AG04450 (cell line): ENCODE measurements around the gene CSTPP1. TPM values are rescaled to one million over a fixed set of nuclear protein-coding genes. Genes with fewer than 3 reads are reported as not detected.

Experiments
- CTCF ChIA-PET: fragments of 300-600, 350-600 bp; formaldehyde crosslinking; extraction: SDS; loops from one replicate; lab custom pipeline; 2022; ENCODE audit warnings: antibody characterized with exemption, inconsistent platforms; lab: Charles Lee
- POLR2A ChIA-PET: fragments of 350-600 bp; formaldehyde crosslinking; extraction: SDS; loops from one replicate; lab custom pipeline; 2021; ENCODE audit warnings: antibody characterized with exemption, inconsistent platforms; lab: Yijun Ruan, JAX
- DNase-seq: peaks from one replicate; pipeline ENCODE4 v3.0.0-alpha.2; 2011; ENCODE audit warnings: low read depth, low spot score
- H3K27ac ChIP-seq: one replicate; pipeline ENCODE4 v1.5.1; 2012; ENCODE audit warnings: low read depth, low read length, control low read depth
- H3K27me3 ChIP-seq: one replicate; pipeline ENCODE4 v1.6.0; 2012; ENCODE audit warnings: low read length; ENCODE audit not compliant: control insufficient read depth, insufficient read depth
- H3K4me3 ChIP-seq: 2 replicates; pipeline ENCODE4 v1.5.1; 2011; ENCODE audit warnings: mild to moderate bottlenecking, low read depth, low read length, control low read depth
- H3K9me3 ChIP-seq: 2 replicates; pipeline ENCODE4 v1.5.1; 2012; ENCODE audit warnings: low read length; ENCODE audit not compliant: control insufficient read depth, insufficient read depth
- CTCF ChIP-seq: IDR thresholded peaks from 2 replicates; pipeline ENCODE4 v1.5.1; 2011; ENCODE audit warnings: low read depth, low read length, control low read depth, inconsistent platforms
- polyA plus RNA-seq: library from polyadenylated mRNA; depleted of rRNA; stranded (reverse); fragments of >200 nt; gene quantifications from 2 replicates; pipeline ENCODE4 v1.2.3, GENCODE V29; 2011

Gene CSTPP1
- polyA plus RNA-seq, 1 experiment: 30.2 TPM

DNA sequence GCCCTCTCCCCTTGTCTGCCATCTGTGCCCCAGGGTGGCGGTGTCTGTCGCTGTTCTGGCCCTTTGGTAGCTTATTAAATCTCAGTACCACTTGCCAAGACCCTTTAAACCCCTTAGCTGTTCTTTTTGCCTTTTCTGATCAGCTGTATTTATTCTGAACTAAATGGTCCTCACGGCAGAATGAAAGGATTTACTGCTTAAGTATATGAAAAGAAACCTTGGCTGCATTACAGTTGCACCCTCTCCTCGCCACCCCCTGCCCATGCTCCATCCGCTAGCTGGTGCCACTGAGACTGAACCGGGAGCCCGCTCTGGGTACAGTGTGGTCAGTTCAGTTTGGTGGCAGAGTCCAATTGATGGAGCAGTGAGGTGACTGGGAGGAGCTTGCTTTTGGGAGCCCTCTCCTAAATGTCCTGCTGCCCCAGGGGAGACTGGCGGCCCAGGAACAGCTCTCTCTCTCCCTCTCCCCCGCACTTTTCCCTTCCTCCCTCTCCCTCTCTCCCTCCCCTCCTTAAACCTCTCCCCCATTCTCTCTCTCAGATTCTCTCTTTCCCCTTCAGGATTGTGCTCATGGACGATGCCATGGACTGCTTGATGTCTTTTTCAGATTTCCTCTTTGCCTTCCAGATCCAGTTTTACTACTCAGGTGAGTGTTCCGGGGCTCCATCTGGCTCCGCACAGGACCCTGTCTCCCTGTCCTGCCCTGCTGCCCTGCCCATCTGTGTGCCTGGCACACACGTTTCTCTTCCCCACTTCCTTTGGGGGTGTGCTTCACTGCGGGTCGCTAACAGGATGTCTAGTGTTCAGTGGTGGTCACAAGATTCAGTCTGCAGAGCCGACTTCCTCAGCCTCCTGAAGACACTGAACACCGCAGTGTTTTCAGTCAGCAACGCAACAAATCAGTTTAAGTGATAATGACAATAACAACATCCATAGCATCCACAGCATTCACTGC, 218.3 kb downstream of the CSTPP1 start:
- ChIA-PET POLR2A (interaction anchor here (0.5 to 0.6 kb wide), 2 partner anchors 10 to 353 kb away, joined by 3 to 6 read pairs; no protein-coding TSS in a partner anchor), CTCF (interaction anchor here (0.8 to 2.8 kb wide), 7 partner anchors 51 to 269 kb away, joined by 3 to 28 read pairs (median 4); no protein-coding TSS in a partner anchor)
- H3K27me3 ChIP-seq: no peaks in the 10 kb centered on the region
- H3K9me3 ChIP-seq: no peaks in the 10 kb centered on the region
- no peak overlapping the region for H3K27ac ChIP-seq
- no peak overlapping the region for H3K4me3 ChIP-seq
- TF ChIP-seq CTCF: no peak
- no peak for DNase-seq

DNA sequence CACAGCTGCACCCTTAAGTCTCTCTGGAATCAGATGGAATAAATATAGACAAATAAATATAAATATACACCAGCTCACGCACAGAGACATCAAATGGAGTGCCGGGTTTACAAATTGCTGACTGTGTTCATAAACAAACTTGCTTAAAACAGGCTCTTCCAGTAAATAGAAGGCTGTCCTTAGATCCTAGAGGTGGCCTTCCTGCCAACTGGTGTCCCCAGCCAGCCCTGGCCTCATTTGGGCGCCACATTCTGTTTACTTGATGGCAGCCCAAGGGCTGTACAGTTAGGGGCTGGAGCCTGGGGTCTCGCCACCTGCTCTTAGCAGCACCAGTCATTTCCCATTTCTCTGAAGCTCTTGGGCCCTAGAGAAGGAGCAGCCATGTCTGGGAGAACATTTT, 219.3 kb downstream of the CSTPP1 start:
- POLR2A ChIA-PET: interaction anchor here (0.6 kb wide), 1 partner anchor 9 kb away, joined by 6 read pairs; no protein-coding TSS in a partner anchor
- TF ChIP-seq CTCF: no peak
- no peak overlapping the region for H3K4me3 ChIP-seq

DNA sequence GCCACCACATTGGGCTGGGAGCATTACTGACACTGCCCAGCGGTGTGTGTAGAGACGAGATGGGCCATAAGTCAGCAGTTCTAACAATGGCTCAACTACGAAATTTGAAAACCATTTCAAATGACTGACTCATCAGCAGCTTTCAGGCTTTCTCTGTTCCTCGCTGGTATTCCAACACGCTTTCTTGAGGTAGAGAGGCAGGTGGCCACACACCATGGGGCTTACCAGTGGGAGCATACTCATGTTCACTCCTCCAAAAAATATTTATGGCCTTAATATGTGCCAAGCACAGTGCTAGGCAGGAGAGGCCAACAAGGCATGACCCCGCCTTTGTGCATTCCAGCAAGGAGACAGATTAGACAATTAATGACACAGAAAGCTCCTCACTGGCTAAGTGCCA, 219.8 kb downstream of the CSTPP1 start:
- TF ChIP-seq CTCF: no peak
- Histone ChIP-seq H3K9me3 (no peaks in the 10 kb centered on the region), H3K27ac (no peak overlapping the region), H3K27me3 (no peaks in the 10 kb centered on the region), H3K4me3 (no peak overlapping the region)
- ChIA-PET CTCF (interaction anchor here (1.4 kb wide), 1 partner anchor 198 kb away, joined by 5 read pairs; no protein-coding TSS in a partner anchor), POLR2A (no interaction called here)
- DNase-seq: no peak

More for the DNA sequence above, 219.3 kb downstream of the CSTPP1 start:
- no peak overlapping the region for H3K27ac ChIP-seq
- H3K9me3 ChIP-seq: no peaks in the 10 kb centered on the region
- no peak for DNase-seq
- no peaks in the 10 kb centered on the region for H3K27me3 ChIP-seq
- CTCF ChIA-PET: interaction anchor here (1.3 to 1.6 kb wide), 3 partner anchors 130 to 235 kb away, joined by 3 to 5 read pairs (median 4); no protein-coding TSS in a partner anchor

DNA sequence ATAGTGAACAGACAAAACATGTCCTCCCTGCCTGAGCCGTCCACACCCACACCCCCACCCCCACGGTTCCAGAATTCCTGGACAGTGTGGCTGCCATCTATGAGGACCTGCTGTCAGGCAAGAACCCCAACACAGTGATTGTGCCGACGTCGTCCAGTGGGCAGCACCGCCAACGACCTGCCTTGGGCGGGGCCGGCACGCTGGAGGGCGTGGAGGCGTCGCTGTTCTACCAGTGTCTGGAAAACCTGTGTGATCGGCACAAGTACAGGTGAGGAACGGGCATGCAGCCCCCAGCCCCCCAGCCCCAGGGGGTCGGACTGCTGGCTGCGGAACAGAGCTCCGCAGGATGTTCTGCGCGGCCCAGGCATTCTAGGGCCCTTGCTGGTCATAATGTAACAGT, 220.4 kb downstream of the CSTPP1 start:
- CTCF ChIA-PET: interaction anchor here (1.4 kb wide), 1 partner anchor 198 kb away, joined by 5 read pairs; no protein-coding TSS in a partner anchor
- POLR2A ChIA-PET: no interaction called here
- Histone ChIP-seq H3K27ac (no peak overlapping the region), H3K9me3 (no peaks in the 10 kb centered on the region), H3K4me3 (no peak overlapping the region), H3K27me3 (no peaks in the 10 kb centered on the region)
- no peak for TF ChIP-seq CTCF
- no peak for DNase-seq
